Left ventricle myocardium superior (tissue), 1 donor: ENCODE results near the gene PCDHGB7. TPM values are rescaled to one million over a fixed set of nuclear protein-coding genes. Genes with fewer than 3 reads are reported as not detected.
A peak's percentile ranks its signal among the peaks of the same experiment; 100 is the strongest.
"Not testable (repeated sequence)": the region's sequence is repeated elsewhere in the genome, so short reads cannot be mapped to it uniquely, and the experiment has no call there.

Experiments used
- ATAC-seq: fragments of 200-7000 bp; cut with Tn5 transposase; one replicate; pipeline ENCODE4 v1.9.1; 2020; ENCODE audit warnings: mild to moderate bottlenecking, moderate library complexity
- DNase-seq: peaks from one replicate; pipeline ENCODE4 v3.0.0-alpha.2; 2020
- intact Hi-C: fragments of 100-400 bp; cut with micrococcal nuclease; formaldehyde crosslinking; loops from one replicate; pipeline ENCODE4 v1.11.0; 2022
- long read RNA-seq: library from polyadenylated mRNA; unstranded; transcript quantifications from one replicate; pipeline ENCODE4 v2.0.0, GENCODE V29; 2021
- total RNA-seq: library from RNA; stranded (reverse); fragmentation: NEBNext Ultra II Directional; extraction: Animal tissue kit (Norgen Biotek cat#: 25700); gene quantifications from one replicate; pipeline ENCODE4 v1.2.1, GENCODE V29; 2021
- donor health status: DM: no; HTN: yes; CAD: no; lungs with severe emphysema.

The PCDHGB7 gene
- total RNA-seq, result 8.8 TPM
- long read RNA-seq, result 0 reads

- peak; percentile 89 for DNase-seq
- intact Hi-C loops, result loop anchor here (10.0 kb wide), 2 partner anchors 57 to 107 kb away; partner anchors contain the start of gene PCDHGC3
- ATAC-seq, result peak; percentile 91
Measured at GRCh38 chr5:141417494-141418172, at the start of gene PCDHGB7. TSS of gene PCDHGB7 (plus strand) at chr5:141417677. CDS start at chr5:141417860, 183 bp downstream.

GRCh38 chr5:141369994-141370848 lies 47.3 kb upstream of the PCDHGB7 start, which contains the start of gene PCDHGB3:
TSS of gene PCDHGB3 (plus strand) at chr5:141370242. CDS start at chr5:141370395, 153 bp downstream.
- intact Hi-C loops, result no loop called here
- ATAC-seq (peak; percentile 92), DNase-seq (peak; percentile 76)

GRCh38 chr5:141371572-141372475 lies 45.7 kb upstream of the PCDHGB7 start:
- no peak for DNase-seq
- intact Hi-C loops, result no loop called here
- ATAC-seq, result peak; percentile 51

GRCh38 chr5:141373673-141374317 lies 43.7 kb upstream of the PCDHGB7 start, which contains the start of gene PCDHGA6:
TSS of gene PCDHGA6 (plus strand) at chr5:141373891. CDS start at chr5:141374084, 193 bp downstream.
- no peak for ATAC-seq
- intact Hi-C loops, result no loop called here
- no peak for DNase-seq

GRCh38 chr5:141374627-141375026 lies 42.9 kb upstream of the PCDHGB7 start:
- ATAC-seq (peak; percentile 62), DNase-seq (peak; percentile 35)
- intact Hi-C loops, result no loop called here

- intact Hi-C loops, result not testable (repeated sequence)
Measured at GRCh38 chr5:141375444-141376155, 41.9 kb upstream of the PCDHGB7 start.

GRCh38 chr5:141382469-141383294 lies 34.8 kb upstream of the PCDHGB7 start, which contains the start of gene PCDHGA7:
TSS of gene PCDHGA7 (plus strand) at chr5:141382742. CDS start at chr5:141382900, 158 bp downstream.
- DNase-seq (no peak), ATAC-seq (peak; percentile 39)
- intact Hi-C loops, result no loop called here

More at GRCh38 chr5:141375444-141376155, 41.9 kb upstream of the PCDHGB7 start:
- DNase-seq, ATAC-seq: not testable (repeated sequence)

- intact Hi-C loops, result no loop called here
- DNase-seq (no peak), ATAC-seq (no peak)
Measured at GRCh38 chr5:141383345-141383744, 34.1 kb upstream of the PCDHGB7 start.

- DNase-seq (no peak), ATAC-seq (no peak)
- intact Hi-C loops, result no loop called here
Measured at GRCh38 chr5:141384471-141385267, 32.8 kb upstream of the PCDHGB7 start.

- DNase-seq, result peak; percentile 67
- ATAC-seq, result peak; percentile 92
- intact Hi-C loops, result not testable (repeated sequence)
Measured at GRCh38 chr5:141387557-141388311, 29.7 kb upstream of the PCDHGB7 start, which contains the start of gene PCDHGB4. TSS of gene PCDHGB4 (plus strand) at chr5:141387698. CDS start at chr5:141387885, 187 bp downstream.

- ATAC-seq, result no peak
- intact Hi-C loops, result no loop called here
Measured at GRCh38 chr5:141388661-141389060, 28.8 kb upstream of the PCDHGB7 start.

GRCh38 chr5:141389153-141390042 lies 28.1 kb upstream of the PCDHGB7 start:
- no peak for ATAC-seq
- DNase-seq, result no peak
- intact Hi-C loops, result no loop called here

More at GRCh38 chr5:141388661-141389060, 28.8 kb upstream of the PCDHGB7 start:
- no peak for DNase-seq

GRCh38 chr5:141392429-141393198 lies 24.9 kb upstream of the PCDHGB7 start, which contains the start of gene PCDHGA8:
TSS of gene PCDHGA8 (plus strand) at chr5:141392633. CDS start at chr5:141392814, 181 bp downstream.
- no peak for DNase-seq
- intact Hi-C loops, result no loop called here
- ATAC-seq, result no peak
